ENCODE results near the gene TNS3. TPM values are rescaled to one million over a fixed set of nuclear protein-coding genes. Genes with fewer than 3 reads are reported as not detected.
A peak's percentile ranks its signal among the peaks of the same experiment; 100 is the strongest.

TNS3 gene
- total RNA-seq, 3 donors from 2014 or later: 69.1 to 98.9 (median 69.9) TPM

DNA sequence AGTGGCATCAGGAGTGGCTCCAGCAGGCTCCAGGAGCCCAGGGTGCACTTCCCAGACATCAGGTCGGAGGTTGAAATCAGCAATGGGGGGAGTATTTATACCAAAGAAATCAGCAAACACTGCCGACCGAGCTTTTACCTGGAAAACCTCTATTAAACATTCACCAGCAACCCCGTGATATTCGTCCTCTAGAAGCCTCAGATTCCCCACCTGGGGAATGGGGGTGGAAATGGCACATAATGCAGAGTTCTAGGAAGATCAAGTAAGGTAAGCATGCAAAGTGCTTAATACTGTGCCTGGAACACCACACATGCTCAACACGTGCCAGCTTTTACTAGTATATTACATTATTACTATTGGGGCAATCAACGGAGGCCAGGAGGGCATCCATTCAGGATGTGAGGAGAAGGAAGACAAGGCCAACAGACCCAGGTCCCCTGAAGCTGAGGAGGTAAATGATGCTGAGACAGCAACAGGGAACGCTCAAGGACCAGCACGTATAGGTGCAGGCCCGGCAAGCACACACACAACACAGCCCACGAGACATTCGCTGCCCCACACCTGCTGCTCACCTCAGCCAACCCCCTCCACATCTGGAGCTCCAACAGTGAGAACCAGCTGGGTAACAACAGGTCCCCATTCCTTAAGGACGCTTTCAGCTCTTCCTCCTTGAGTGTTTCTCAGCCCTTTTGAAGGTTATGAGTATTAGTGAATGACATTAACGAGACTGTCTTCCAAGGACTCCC is 125.5 kb downstream of the TNS3 start:
- peaks cover 54% of the 10 kb centered on the region for H3K4me1 ChIP-seq (ENCODE audit: low read depth)
- ATAC-seq (no peak), DNase-seq (no peak)
- intact Hi-C loops (cut with DNase I, micrococcal nuclease): no loop called here
- no peaks in the 10 kb centered on the region for H3K36me3 ChIP-seq (ENCODE audit: low read depth)
- no peaks in the 10 kb centered on the region for H3K9me3 ChIP-seq
- no peak overlapping the region for H3K4me3 ChIP-seq
- TF ChIP-seq, protein P1, sequence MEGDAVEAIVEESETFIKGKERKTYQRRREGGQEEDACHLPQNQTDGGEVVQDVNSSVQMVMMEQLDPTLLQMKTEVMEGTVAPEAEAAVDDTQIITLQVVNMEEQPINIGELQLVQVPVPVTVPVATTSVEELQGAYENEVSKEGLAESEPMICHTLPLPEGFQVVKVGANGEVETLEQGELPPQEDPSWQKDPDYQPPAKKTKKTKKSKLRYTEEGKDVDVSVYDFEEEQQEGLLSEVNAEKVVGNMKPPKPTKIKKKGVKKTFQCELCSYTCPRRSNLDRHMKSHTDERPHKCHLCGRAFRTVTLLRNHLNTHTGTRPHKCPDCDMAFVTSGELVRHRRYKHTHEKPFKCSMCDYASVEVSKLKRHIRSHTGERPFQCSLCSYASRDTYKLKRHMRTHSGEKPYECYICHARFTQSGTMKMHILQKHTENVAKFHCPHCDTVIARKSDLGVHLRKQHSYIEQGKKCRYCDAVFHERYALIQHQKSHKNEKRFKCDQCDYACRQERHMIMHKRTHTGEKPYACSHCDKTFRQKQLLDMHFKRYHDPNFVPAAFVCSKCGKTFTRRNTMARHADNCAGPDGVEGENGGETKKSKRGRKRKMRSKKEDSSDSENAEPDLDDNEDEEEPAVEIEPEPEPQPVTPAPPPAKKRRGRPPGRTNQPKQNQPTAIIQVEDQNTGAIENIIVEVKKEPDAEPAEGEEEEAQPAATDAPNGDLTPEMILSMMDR (IDR thresholded peaks at IDR 0.05): no peak

DNA sequence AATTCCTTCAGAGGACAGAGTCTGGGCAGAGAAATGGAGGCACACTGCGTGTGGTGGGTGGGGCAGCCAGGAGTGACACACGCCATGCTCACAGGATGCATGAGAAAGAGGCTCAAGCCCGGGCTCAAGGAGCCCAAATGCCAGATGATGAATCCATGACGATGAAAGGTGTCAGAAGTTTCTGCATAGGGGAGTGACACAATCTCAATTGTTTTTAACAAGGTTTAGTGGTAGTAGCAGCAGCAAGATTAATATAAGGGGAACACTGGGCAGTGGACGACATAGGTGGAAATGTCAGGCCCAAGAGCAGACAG is 126.1 kb downstream of the TNS3 start:
- Histone ChIP-seq H3K36me3 (ENCODE audit: low read depth) (no peaks in the 10 kb centered on the region), H3K9me3 (no peaks in the 10 kb centered on the region), H3K4me3 (no peak overlapping the region), H3K4me1 (ENCODE audit: low read depth) (peaks cover 49% of the 10 kb centered on the region)
- TF ChIP-seq, protein P1 (IDR thresholded peaks at IDR 0.05): no peak
- intact Hi-C loops (cut with DNase I, micrococcal nuclease): no loop called here
- no peak for DNase-seq
- ATAC-seq: no peak

DNA sequence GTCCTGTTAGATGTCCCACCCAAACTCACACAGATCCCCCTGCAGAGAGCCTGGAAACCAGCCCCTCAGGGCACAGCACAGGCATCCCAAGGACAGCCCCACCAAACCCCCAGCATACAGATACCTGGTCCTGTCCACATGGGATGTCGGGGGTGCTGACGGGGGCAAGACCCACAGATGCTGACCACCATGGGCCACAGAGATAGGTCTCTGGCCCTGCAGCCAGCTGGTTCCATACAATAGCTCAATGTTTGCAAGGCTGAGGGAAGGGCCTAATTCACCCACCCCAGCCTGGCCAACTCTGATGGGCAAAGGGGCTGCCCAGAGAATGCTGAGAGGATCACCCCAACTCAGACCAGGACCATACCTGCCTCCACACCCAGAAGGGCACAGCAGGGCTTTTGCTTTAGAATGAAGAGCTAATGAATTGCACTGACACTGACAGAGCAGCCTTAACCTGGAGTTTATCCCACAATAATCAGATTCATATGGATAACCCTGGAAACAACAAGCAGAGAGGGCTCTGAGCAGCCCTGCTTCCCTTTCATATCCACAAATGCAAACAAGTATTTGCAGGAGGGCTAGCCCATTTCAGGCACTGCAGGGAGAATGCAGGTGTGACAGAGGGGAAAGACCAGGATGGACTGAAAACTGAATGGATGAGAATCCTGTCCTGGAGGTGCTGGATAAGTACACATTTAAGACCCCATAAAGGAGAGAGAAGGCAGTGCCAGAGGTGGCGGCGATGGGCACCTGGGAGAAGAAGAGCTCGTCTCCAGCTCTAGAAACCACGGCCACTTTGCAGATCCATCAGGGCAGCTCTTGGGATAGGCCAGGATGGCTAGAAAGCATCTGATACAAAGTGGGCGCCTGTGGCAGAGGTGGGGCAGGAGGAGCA is 126.7 kb downstream of the TNS3 start:
- intact Hi-C loops (cut with DNase I, micrococcal nuclease): no loop called here
- H3K9me3 ChIP-seq: no peaks in the 10 kb centered on the region
- H3K4me1 ChIP-seq (ENCODE audit: low read depth): peaks cover 43% of the 10 kb centered on the region
- ATAC-seq: no peak
- no peak overlapping the region for H3K4me3 ChIP-seq
- no peak for DNase-seq
- TF ChIP-seq, protein P1 (IDR thresholded peaks at IDR 0.05): no peak
- no peaks in the 10 kb centered on the region for H3K36me3 ChIP-seq (ENCODE audit: low read depth)

DNA sequence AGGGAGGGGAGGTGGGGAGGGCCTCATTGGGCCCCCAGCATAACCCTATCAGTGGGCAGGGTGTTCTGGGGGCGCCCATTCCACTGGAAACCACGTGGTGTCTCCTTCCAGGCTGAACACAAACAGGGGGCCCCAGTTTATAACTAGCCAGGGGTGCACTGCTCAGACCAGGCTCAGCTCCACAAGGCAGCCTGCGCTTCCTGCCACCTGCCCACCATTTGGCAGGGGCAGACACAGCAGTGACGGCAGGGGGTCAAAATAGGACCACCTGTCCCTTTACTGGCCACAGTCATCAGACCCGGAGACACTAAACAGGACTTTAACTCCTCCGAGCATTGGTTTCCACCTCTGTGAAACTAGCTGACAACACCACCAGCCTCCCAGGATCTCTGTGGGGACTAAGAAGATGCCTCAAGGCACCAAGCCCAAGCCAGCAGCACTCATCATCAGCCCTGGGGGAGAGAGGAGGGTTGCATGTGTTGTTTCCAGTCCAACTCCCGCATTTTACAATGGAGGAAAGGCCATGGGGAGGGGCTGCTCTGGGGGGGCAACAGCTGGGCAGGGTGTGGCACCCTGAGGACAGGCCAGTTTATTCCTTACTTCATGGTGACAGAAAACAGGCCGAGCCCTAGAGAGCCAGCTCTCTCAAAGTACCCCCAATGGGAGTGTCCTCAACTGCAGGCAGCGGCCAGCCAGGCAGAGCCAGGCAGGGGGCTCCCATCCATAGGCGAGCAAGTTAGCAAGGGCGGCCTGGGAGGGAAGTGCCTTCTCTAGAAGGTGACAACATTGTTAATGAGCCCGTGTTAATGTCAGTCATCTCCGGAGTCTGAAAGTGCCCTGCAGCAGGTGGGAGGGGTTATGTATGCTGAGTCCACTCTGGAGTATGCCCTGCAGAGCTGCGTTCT is 127.6 kb downstream of the TNS3 start:
- TF ChIP-seq, protein P1 (IDR thresholded peaks at IDR 0.05): no peak
- H3K9me3 ChIP-seq: no peaks in the 10 kb centered on the region
- intact Hi-C loops (cut with DNase I, micrococcal nuclease): no loop called here
- no peaks in the 10 kb centered on the region for H3K36me3 ChIP-seq (ENCODE audit: low read depth)
- ATAC-seq (peak; percentile 27), DNase-seq (no peak)
- H3K4me3 ChIP-seq: no peak overlapping the region
- H3K4me1 ChIP-seq (ENCODE audit: low read depth): peaks cover 39% of the 10 kb centered on the region

Measured in mucosa of descending colon (tissue), 3 donors.